Muscle layer of duodenum (tissue), 2 donors: ENCODE measurements around the gene C2orf92.

Source experiments
- H3K27ac ChIP-seq: one replicate; pipeline ENCODE4 v1.7.0; 2013; ENCODE audit warnings: mild to moderate bottlenecking, low read length
- H3K27me3 ChIP-seq: one replicate; pipeline ENCODE4 v1.7.0; 2013; ENCODE audit warnings: low read depth, mild to moderate bottlenecking, control low read depth, low read length
- H3K36me3 ChIP-seq, 2 donors: one replicate each; pipeline ENCODE4 v1.7.0; 2013; ENCODE audit warnings: low read length in 2 of 2, control low read depth in 1 of 2, mild to moderate bottlenecking in 1 of 2; ENCODE audit not compliant: insufficient read depth in 2 of 2, control insufficient read depth in 1 of 2
- H3K4me1 ChIP-seq, 2 donors: one replicate each; pipeline ENCODE4 v1.7.0; 2013; ENCODE audit warnings: low read length in 2 of 2, mild to moderate bottlenecking in 2 of 2, control low read depth in 1 of 2, moderate library complexity in 1 of 2; ENCODE audit not compliant: insufficient read depth in 2 of 2, control insufficient read depth in 1 of 2
- H3K4me3 ChIP-seq, 2 donors: one replicate each; pipeline ENCODE4 v1.7.0; 2013; ENCODE audit warnings: low read length in 2 of 2, low read depth in 1 of 2, mild to moderate bottlenecking in 1 of 2
- H3K9me3 ChIP-seq, 2 donors: one replicate each; pipeline ENCODE4 v1.7.0; 2013; ENCODE audit warnings: low read length in 2 of 2, control low read depth in 1 of 2, mild to moderate bottlenecking in 1 of 2; ENCODE audit not compliant: control insufficient read depth in 1 of 2
- donor health status: healthy.

C2orf92 gene

DNA sequence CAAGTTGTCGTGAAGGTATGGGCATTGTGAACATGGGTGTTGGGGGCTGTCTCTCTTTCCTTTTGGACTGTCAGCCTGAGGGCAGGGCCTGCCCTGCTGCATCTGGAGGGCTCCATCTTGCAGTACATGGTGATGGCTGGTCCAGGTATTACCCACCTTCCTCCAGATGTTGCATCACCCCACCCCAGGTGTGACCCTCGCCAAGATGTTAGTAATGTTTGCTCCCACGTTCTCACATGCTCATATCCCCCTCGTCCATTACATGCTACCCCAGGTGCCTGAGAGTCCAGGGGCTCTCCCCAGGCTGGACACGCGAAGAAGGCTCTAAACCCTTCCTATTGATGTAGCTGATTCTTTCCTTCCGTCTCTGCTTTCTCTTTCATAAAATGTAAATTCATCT is 57.8 kb downstream of the C2orf92 start:
- Histone ChIP-seq H3K4me3 (no peak overlapping the region), H3K27ac (no peak overlapping the region), H3K36me3 (no peaks in the 10 kb centered on the region), H3K27me3 (peaks cover 4% of the 10 kb centered on the region), H3K4me1 (peaks cover 0 to 4% of the 10 kb centered on the region in 2 donors), H3K9me3 (peaks cover 0 to 9% of the 10 kb centered on the region in 2 donors)

- Histone ChIP-seq H3K27ac (no peak overlapping the region), H3K36me3 (no peaks in the 10 kb centered on the region), H3K27me3 (no peaks in the 10 kb centered on the region), H3K4me1 (peaks cover 0 to 4% of the 10 kb centered on the region in 2 donors), H3K9me3 (peaks cover 0 to 9% of the 10 kb centered on the region in 2 donors), H3K4me3 (peak overlapping the region in 1 of 2 donors; percentile 11)
Measured at GRCh38 chr2:97728091-97728731, 58.7 kb downstream of the C2orf92 start.

GRCh38 chr2:97730245-97730644 is 60.7 kb downstream of the C2orf92 start:
- Histone ChIP-seq H3K36me3 (no peaks in the 10 kb centered on the region), H3K4me3 (peak overlapping the region in 1 of 2 donors; percentile 13), H3K4me1 (peaks cover 0 to 4% of the 10 kb centered on the region in 2 donors), H3K27me3 (no peaks in the 10 kb centered on the region), H3K9me3 (peaks cover 0 to 9% of the 10 kb centered on the region in 2 donors), H3K27ac (no peak overlapping the region)

DNA sequence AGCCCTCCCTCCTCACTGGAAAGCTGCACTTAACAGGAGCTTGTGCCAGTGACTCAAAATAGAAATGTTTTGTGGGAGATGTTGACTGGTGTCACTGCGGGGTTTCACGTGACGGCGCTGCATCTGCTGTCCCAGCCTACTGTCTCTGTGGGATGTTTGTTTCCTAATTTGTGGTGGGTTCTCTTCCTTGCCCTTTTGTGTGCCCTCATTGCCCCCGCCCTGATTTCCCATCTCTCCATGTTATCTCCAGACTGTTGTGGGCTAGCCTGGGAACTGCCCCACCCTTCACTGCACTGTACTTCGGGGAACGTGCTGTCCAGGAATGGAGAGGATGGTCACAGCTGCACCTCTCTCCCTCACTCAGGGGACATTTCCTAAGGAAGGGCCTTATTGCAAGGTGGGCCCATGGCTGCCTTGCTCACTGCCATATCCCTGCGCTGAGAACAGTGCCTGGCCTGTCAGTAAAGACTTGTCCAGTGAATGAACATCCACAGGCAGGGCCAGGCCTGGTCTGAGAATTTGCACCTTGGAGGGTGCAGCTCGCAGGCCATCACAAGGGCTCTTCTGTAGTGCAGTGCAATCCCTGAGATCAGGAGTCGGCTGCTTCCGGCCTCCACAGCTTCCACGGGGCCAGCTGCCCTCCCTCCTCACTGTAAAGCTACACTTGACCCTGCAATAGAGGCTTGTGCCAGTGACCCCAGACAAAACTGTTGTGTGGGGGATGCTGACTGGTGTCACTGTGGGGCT is 61.9 kb downstream of the C2orf92 start:
- Histone ChIP-seq H3K27me3 (no peaks in the 10 kb centered on the region), H3K9me3 (peaks cover 0 to 9% of the 10 kb centered on the region in 2 donors), H3K36me3 (no peaks in the 10 kb centered on the region), H3K4me3 (no peak overlapping the region), H3K4me1 (peaks cover 0 to 4% of the 10 kb centered on the region in 2 donors), H3K27ac (no peak overlapping the region)

DNA sequence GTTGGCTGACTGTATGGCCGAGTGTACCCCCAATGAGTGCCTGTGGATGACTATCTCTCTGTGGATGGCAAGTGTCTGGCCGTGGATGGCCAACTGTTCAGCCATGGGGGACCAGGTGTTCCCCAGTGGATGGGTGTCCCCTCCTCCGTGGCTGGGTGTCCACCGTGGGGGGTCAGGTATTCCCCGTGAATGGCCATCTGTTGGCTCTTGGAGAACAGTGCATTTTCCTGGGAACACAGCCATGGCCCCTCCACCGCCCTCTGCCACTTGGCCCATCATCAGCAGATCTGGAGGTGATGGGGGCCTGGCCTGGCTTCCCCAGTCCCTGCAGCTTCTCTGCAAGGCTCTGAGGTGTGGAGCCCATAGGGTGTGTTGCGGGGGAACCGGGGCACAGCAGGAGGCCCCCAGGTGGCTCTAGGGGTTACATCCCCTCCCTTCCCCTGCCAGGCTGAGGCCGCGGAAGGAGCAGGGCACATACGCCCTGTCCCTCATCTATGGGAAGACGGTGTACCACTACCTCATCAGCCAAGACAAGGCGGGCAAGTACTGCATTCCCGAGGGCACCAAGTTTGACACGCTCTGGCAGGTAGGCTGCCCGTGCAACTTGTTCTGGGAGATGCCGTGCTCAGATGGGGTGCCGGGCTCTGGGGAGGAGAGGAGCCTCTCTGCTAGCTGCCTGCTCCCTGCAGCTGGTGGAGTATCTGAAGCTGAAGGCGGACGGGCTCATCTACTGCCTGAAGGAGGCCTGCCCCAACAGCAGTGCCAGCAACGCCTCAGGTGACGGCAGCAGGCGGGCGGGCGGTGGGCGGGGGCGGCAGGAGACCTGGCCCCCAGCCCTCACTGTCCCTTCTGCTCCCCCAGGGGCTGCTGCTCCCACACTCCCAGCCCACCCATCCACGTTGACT is 63.2 kb downstream of the C2orf92 start:
- Histone ChIP-seq H3K36me3 (no peaks in the 10 kb centered on the region), H3K4me1 (peaks cover 0 to 4% of the 10 kb centered on the region in 2 donors), H3K27me3 (no peaks in the 10 kb centered on the region), H3K27ac (no peak overlapping the region), H3K9me3 (peaks cover 0 to 9% of the 10 kb centered on the region in 2 donors), H3K4me3 (no peak overlapping the region)

- Histone ChIP-seq H3K4me3 (no peak overlapping the region), H3K27ac (no peak overlapping the region), H3K36me3 (no peaks in the 10 kb centered on the region), H3K4me1 (no peaks in the 10 kb centered on the region), H3K9me3 (peaks cover 0 to 9% of the 10 kb centered on the region in 2 donors), H3K27me3 (no peaks in the 10 kb centered on the region)
Measured at GRCh38 chr2:97733341-97734035, 64.0 kb downstream of the C2orf92 start.

DNA sequence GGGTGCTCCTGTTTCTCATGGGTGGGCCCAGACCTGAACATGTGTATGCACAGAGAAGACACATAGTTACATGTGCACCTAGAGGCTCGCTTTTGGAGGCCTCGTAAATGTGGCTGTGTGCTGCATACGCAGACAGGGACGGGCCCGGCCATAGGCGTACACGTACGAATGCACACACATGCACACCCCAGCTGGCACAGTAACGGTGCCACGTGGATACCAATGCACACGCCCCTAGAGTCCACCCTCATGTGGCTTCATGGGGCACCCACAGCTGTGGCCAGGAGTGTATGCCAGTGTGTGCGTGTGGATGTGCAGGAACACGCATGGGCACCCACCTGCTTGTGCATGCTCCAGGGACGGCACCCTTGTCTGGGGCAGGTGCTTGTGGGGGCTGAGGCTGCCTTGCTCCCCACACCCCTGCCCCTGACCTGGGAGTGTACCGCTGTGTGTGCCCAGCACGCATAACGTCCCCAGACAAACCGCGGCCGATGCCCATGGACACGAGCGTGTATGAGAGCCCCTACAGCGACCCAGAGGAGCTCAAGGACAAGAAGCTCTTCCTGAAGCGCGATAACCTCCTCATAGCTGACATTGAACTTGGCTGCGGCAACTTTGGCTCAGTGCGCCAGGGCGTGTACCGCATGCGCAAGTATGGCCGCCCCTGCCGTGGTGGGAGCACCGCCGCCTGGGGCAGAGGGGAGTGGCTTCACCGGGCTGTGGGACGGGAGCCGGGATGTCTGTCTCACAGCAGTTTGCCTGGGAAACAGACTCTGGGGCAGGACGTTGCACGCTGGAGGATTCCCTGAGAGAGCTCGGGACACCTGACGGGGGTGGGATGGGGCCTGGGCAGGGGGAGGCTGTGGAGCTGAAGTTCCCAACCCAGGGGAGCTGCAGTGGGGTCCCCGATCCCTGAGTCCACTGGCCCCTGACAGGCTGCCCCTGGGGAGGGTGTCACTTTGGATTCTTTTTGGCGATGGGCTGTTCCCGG is 64.8 kb downstream of the C2orf92 start:
- Histone ChIP-seq H3K4me3 (no peak overlapping the region), H3K4me1 (no peaks in the 10 kb centered on the region), H3K9me3 (peaks cover 0 to 9% of the 10 kb centered on the region in 2 donors), H3K36me3 (no peaks in the 10 kb centered on the region), H3K27ac (no peak overlapping the region), H3K27me3 (no peaks in the 10 kb centered on the region)

DNA sequence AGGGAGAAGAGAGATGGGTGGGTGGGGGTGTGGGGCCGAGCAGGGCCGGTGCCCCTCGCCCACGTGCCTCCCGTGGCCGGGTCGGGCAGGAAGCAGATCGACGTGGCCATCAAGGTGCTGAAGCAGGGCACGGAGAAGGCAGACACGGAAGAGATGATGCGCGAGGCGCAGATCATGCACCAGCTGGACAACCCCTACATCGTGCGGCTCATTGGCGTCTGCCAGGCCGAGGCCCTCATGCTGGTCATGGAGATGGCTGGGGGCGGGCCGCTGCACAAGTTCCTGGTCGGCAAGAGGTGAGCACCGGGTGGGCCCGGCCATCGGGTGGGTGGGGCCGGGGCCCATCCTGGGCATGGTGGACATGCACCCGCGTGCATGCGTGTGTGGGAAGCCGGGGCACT is 65.6 kb downstream of the C2orf92 start:
- Histone ChIP-seq H3K27me3 (no peaks in the 10 kb centered on the region), H3K4me1 (no peaks in the 10 kb centered on the region), H3K27ac (no peak overlapping the region), H3K9me3 (peaks cover 0 to 4% of the 10 kb centered on the region in 2 donors), H3K4me3 (no peak overlapping the region), H3K36me3 (no peaks in the 10 kb centered on the region)

DNA sequence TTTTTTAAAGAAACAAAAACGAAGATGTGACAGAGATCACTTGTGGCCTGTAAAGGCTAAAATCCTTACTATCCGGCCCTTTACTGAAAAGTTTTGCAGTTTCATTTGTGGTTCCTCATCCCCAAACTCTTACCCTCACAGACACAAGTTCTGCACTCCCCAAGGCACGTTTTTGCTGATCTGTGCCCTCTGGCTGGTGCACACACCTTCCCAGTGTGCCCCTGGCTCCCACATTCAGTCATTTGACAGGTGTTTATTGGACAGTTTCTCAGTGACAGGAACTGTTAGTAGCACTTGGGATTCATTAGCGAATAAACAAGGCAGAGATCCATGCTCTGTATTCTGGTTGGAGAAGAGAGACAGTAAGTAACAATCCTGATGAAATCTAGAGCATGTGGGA is 66.7 kb downstream of the C2orf92 start:
- H3K27ac ChIP-seq, result no peak overlapping the region
- H3K4me1 ChIP-seq, result no peaks in the 10 kb centered on the region
- no peaks in the 10 kb centered on the region for H3K27me3 ChIP-seq
- no peak overlapping the region for H3K4me3 ChIP-seq
- H3K36me3 ChIP-seq, result no peaks in the 10 kb centered on the region
- no peaks in the 10 kb centered on the region for H3K9me3 ChIP-seq
